IMR-90 (cell line): Measurements from ENCODE around the gene SDHC. TPM values are rescaled to one million over a fixed set of nuclear protein-coding genes. Genes with fewer than 3 reads are reported as not detected.

Experiments used
- ATAC-seq: fragments of 200-7000 bp; cut with Tn5 transposase; 2 replicates; pipeline ENCODE4 v1.9.1; 2020; ENCODE audit warnings: low read depth, mild to moderate bottlenecking, moderate library complexity
- BruUV-seq: library from RNA; stranded (reverse); fragments of 400-500 nt; replicated peaks from 2 replicates; lab custom pipeline; 2021; lab: Mats Ljungman, UMichigan
- CTCF ChIA-PET: fragments of 300-600 bp; formaldehyde crosslinking; extraction: SDS; loops from one replicate; lab custom pipeline; 2021; ENCODE audit warnings: antibody characterized with exemption; lab: Yijun Ruan, JAX
- POLR2A ChIA-PET: fragments of 300-600 bp; sonication (Branson Sonifier 250); formaldehyde crosslinking; loops from one replicate; lab custom pipeline; 2022; ENCODE audit warnings: antibody characterized with exemption; ENCODE audit not compliant: unreplicated experiment; lab: Charles Lee
- DNase-seq: peaks from one replicate; pipeline ENCODE4 v3.0.0; 2013
- H2AFZ ChIP-seq: replicated peaks from 2 replicates; pipeline ENCODE3; 2013; ENCODE audit warnings: low read length, mild to moderate bottlenecking; ENCODE audit not compliant: poor library complexity
- H2AK5ac ChIP-seq: 2 replicates; pipeline ENCODE4 v1.6.1; 2013; ENCODE audit warnings: low read depth, low read length, inconsistent platforms
- H2AK9ac ChIP-seq: replicated peaks from 2 replicates; pipeline ENCODE3; 2013; ENCODE audit warnings: mild to moderate bottlenecking, low read depth, low read length, moderate library complexity; ENCODE audit not compliant: poor library complexity
- H2BK120ac ChIP-seq: 2 replicates; pipeline ENCODE4 v1.6.1; 2013; ENCODE audit warnings: low read depth, low read length, inconsistent platforms
- H2BK15ac ChIP-seq: 3 replicates; pipeline ENCODE4 v1.6.1; 2013; ENCODE audit warnings: low read depth, low read length, inconsistent platforms
- H2BK20ac ChIP-seq: 2 replicates; pipeline ENCODE4 v1.6.1; 2013; ENCODE audit warnings: low read depth, mild to moderate bottlenecking, inconsistent platforms, low read length, moderate library complexity
- H2BK5ac ChIP-seq: 2 replicates; pipeline ENCODE4 v1.6.1; 2013; ENCODE audit warnings: mild to moderate bottlenecking, low read depth, low read length, inconsistent platforms; ENCODE audit not compliant: poor library complexity, severe bottlenecking
- H3K14ac ChIP-seq: replicated peaks from 2 replicates; pipeline ENCODE4 v1.6.1; 2013; ENCODE audit warnings: low read depth, low read length, inconsistent platforms
- H3K18ac ChIP-seq: 2 replicates; pipeline ENCODE4 v1.6.1; 2013; ENCODE audit warnings: low read depth, low read length, control low read depth
- H3K23ac ChIP-seq: 2 replicates; pipeline ENCODE4 v1.6.1; 2013; ENCODE audit warnings: low read depth, low read length, inconsistent platforms
- H3K27ac ChIP-seq: 2 replicates; pipeline ENCODE4 v1.5.1; 2013; ENCODE audit warnings: mild to moderate bottlenecking, control low read depth, low read length; ENCODE audit not compliant: insufficient read depth
- H3K27me3 ChIP-seq: 2 replicates; pipeline ENCODE4 v1.6.1; 2013; ENCODE audit warnings: low read length; ENCODE audit not compliant: control insufficient read depth, insufficient read depth
- H3K36me3 ChIP-seq: 2 replicates; pipeline ENCODE4 v1.6.1; 2013; ENCODE audit warnings: low read length, mixed read lengths; ENCODE audit not compliant: control insufficient read depth, insufficient read depth
- H3K4ac ChIP-seq: 2 replicates; pipeline ENCODE4 v1.6.1; 2013; ENCODE audit warnings: low read depth, low read length, inconsistent platforms
- H3K4me1 ChIP-seq: 2 replicates; pipeline ENCODE4 v1.6.1; 2013; ENCODE audit warnings: low read length, mixed read lengths; ENCODE audit not compliant: control insufficient read depth, insufficient read depth
- H3K4me2 ChIP-seq: 2 replicates; pipeline ENCODE4 v1.6.1; 2013; ENCODE audit warnings: low read depth, mild to moderate bottlenecking, control low read depth, low read length, moderate library complexity
- H3K4me3 ChIP-seq: 2 replicates; pipeline ENCODE4 v1.5.1; 2013; ENCODE audit warnings: low read depth, mild to moderate bottlenecking, control low read depth, low read length, moderate library complexity; ENCODE audit not compliant: insufficient read depth
- H3K56ac ChIP-seq: 2 replicates; pipeline ENCODE4 v1.6.1; 2013; ENCODE audit warnings: low read length, inconsistent platforms; ENCODE audit not compliant: insufficient read depth; ENCODE audit errors: extremely low read depth
- H3K79me1 ChIP-seq, 2 experiments: 2 replicates each; pipeline ENCODE4 v1.6.1; 2013; ENCODE audit warnings: low read length in 2 of 2, inconsistent platforms in 1 of 2, low read depth in 1 of 2
- H3K9ac ChIP-seq: 2 replicates; pipeline ENCODE4 v1.6.1; 2013; ENCODE audit warnings: low read depth, low read length, control low read depth
- H3K9me1 ChIP-seq: 2 replicates; pipeline ENCODE4 v1.6.1; 2013; ENCODE audit warnings: low read length, inconsistent platforms; ENCODE audit not compliant: insufficient read depth
- H3K9me3 ChIP-seq: 2 replicates; pipeline ENCODE4 v1.6.1; 2013; ENCODE audit warnings: low read length; ENCODE audit not compliant: control insufficient read depth, insufficient read depth
- H4K20me1 ChIP-seq: 2 replicates; pipeline ENCODE4 v1.6.1; 2013; ENCODE audit warnings: low read length, inconsistent platforms; ENCODE audit not compliant: insufficient read depth
- H4K5ac ChIP-seq: 2 replicates; pipeline ENCODE4 v1.6.1; 2013; ENCODE audit warnings: mild to moderate bottlenecking, low read depth, low read length, control low read depth
- H4K8ac ChIP-seq, 2 experiments: 2 replicates each; pipeline ENCODE4 v1.6.1; 2013; ENCODE audit warnings: low read depth in 2 of 2, low read length in 2 of 2, control low read depth in 1 of 2, inconsistent platforms in 1 of 2
- H4K91ac ChIP-seq: 2 replicates; pipeline ENCODE4 v1.6.1; 2013; ENCODE audit warnings: low read depth, low read length, inconsistent platforms; ENCODE audit not compliant: insufficient read depth
- CEBPB ChIP-seq: IDR thresholded peaks from 2 replicates; pipeline ENCODE4 v1.6.1; 2012; ENCODE audit warnings: low read depth, low read length, improper control_type of control experiment
- CHD1 ChIP-seq: IDR thresholded peaks from 2 replicates; pipeline ENCODE4 v1.6.1; 2012; ENCODE audit warnings: low read depth, low read length, improper control_type of control experiment
- WGBS, 2 experiments: methylation state at CpG; one replicate each; pipeline versions ENCODE4 v1.1.5 to v1.1.7; 2013; ENCODE audit warnings: missing lambda C conversion rate in 2 of 2; ENCODE audit not compliant: insufficient read length in 1 of 2; ENCODE audit errors: extremely low coverage in 2 of 2; 5-methylcytosine and 5-hydroxymethylcytosine counted together
- dilution Hi-C: fragments of 300-500 bp; cut with HindIII; formaldehyde crosslinking; loops from one replicate; pipeline ENCODE4 v1.14.3; 2018; ENCODE audit warnings: low sequenced_read_pairs; ENCODE audit not compliant: unreplicated experiment
- in situ Hi-C: fragments of 300-500 bp; cut with MboI; formaldehyde crosslinking; loops from 3 replicates; pipeline ENCODE4 v1.14.3; 2019; ENCODE audit warnings: low sequenced_read_pairs, inconsistent platforms, mixed read lengths
- intact Hi-C: fragments of 100-400 bp; cut with micrococcal nuclease; formaldehyde crosslinking; loops from 2 replicates; pipeline ENCODE4 v1.10.0; 2022
- polyA plus RNA-seq, 3 experiments: library from polyadenylated mRNA; depleted of rRNA; stranded (reverse); fragments of >200 nt; gene quantifications; 2 replicates each; pipeline ENCODE4 v1.2.3, GENCODE V29; 2012; ENCODE audit warnings: low replicate concordance in 1 of 3
- total RNA-seq: library from RNA; depleted of rRNA; stranded (reverse); fragments of >200 nt; gene quantifications from 2 replicates; pipeline ENCODE4 v1.2.3, GENCODE V29; 2012

Gene SDHC
- total and polyA plus RNA-seq, 2 of the 4 experiments (the other 2 are of a cell fraction), result 158 to 235 TPM

GRCh38 chr1:161307892-161308638 is 6.1 kb upstream of the SDHC start:
- Histone ChIP-seq H3K18ac (no peak overlapping the region), H3K9me1 (peaks cover 7% of the 10 kb centered on the region; the same call in 1 of the 2 replicates), H3K79me1 (no peaks in the 10 kb centered on the region; a peak in 1 of 4 replicates), H2AFZ (peak overlapping the region; percentile 59), H4K8ac (no peak overlapping the region), H2AK5ac (no peak overlapping the region), H2BK15ac (no peak overlapping the region), H2BK5ac (no peak overlapping the region), H3K4me2 (no peak overlapping the region), H4K20me1 (no peaks in the 10 kb centered on the region), H3K23ac (no peak overlapping the region), H3K36me3 (no peaks in the 10 kb centered on the region), H3K56ac (no peak overlapping the region), H3K14ac (no peak overlapping the region), H3K4me3 (no peak overlapping the region), H3K9me3 (no peaks in the 10 kb centered on the region), H3K27me3 (peaks cover 5% of the 10 kb centered on the region; the same call in 1 of the 2 replicates), H4K5ac (no peak overlapping the region), H2AK9ac (peak overlapping the region; percentile 48), H3K4me1 (peaks cover 10% of the 10 kb centered on the region; the same call in 1 of the 2 replicates), H3K9ac (no peak overlapping the region), H3K27ac (no peak overlapping the region), H3K4ac (no peak overlapping the region), H4K91ac (no peak overlapping the region), H2BK20ac (no peak overlapping the region), H2BK120ac (no peak overlapping the region)
- intact Hi-C loops, result no loop called here
- peak; percentile 37 for DNase-seq
- ChIA-PET POLR2A (no interaction called here), CTCF (interaction anchor here (1.4 kb wide), 1 partner anchor 17 kb away, joined by 5 read pairs; no protein-coding TSS in a partner anchor)
- dilution Hi-C loops, result no loop called here
- no TSS peak for BruUV-seq
- TF ChIP-seq CEBPB (peak; percentile 65), CHD1 (no peak)
- in situ Hi-C loops, result no loop called here
- WGBS, 2 experiments, result no CpG with 5 or more reads among the region's 2 CpGs
- no peak for ATAC-seq
